Femur (tissue), 1 donor: Measurements from ENCODE around the gene CENPP.

ENCODE experiments used
- DNase-seq: peaks from one replicate; pipeline ENCODE4 v3.0.0-alpha.2; 2017

CENPP gene

DNA sequence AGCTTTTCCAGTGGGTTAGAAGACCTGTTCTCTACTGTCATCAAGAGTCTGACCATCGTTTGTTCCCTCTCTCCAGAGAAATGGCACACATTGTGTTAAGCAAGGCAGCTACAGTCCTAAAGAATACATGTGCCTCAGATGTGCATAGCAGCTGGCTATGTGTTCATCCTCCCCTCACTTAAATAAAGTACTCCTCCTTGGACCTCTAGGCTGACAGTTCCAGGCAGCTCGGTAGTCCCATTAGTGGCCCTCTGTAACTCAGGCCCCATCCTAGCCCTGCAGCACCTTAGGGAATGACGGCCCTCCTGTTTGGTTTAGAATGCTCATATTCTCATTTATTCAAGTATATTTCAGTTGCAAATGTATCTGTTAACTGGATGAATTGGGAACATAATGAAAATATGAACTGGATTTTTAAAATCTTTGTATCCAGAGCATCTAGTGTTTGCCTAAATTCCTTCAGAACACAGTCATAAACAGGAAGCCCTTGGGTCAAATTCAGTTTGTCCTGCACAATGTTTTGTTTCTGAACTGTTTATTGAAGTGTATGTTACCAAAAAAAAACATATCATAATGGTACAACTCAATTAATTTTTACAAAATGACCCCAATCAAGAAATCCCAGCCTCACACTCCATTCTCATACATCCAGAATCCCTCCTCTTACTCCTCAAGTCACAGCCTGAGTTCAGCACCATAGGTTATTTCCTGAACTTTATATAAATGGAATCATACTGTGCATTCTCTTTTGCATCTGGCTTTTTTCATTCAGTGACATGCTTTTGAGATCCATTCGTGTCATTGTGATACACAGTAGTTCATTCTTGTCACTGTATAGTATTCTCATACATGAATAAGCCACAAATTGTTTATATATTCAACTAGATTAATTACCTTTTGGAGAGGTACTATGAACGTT lies 158.1 kb downstream of the CENPP start:
- DNase-seq = no peak

DNA sequence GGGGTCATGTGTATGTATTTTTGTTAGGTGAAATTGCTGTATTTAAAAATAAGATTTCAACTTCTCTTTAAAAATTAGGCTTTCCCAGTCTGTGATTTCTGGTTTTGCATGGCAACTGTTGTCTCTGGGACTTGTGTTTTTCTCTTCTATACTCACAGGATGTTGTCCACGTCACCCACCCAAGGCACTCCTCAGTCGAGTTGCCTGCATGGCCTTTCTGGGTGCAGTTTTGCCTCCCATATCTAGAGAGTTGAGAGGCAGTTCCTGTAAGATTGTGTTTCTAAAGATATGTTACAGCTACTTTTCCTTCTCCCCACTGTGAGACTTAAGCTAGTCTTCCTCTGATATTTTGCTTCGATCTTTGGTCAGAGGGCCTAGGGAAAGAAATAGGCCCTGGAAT lies 158.8 kb downstream of the CENPP start:
- no peak for DNase-seq

DNA sequence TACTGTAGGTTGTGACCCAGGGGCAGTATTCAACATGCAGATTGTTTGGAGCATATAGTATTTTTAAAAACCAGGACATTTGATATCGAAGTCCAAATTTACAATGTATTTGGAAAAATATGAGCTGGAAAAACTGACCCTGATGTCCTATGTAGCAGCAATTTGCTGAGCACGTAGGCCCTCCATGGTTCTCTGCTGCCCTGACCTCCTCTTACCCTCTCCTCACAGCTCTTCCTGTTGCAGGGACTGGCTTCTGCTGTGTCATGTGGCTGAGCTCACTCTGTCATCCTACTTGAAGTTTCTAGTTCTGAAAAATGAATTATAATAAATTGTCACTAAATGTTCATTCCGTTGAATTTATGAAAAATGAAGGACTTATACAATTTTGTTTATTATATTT lies 160.6 kb downstream of the CENPP start:
- no peak for DNase-seq

GRCh38 chr9:92488681-92489550 lies 163.2 kb downstream of the CENPP start:
- peak; percentile 63 for DNase-seq

GRCh38 chr9:92492781-92493401 lies 167.1 kb downstream of the CENPP start:
- DNase-seq = no peak

DNA sequence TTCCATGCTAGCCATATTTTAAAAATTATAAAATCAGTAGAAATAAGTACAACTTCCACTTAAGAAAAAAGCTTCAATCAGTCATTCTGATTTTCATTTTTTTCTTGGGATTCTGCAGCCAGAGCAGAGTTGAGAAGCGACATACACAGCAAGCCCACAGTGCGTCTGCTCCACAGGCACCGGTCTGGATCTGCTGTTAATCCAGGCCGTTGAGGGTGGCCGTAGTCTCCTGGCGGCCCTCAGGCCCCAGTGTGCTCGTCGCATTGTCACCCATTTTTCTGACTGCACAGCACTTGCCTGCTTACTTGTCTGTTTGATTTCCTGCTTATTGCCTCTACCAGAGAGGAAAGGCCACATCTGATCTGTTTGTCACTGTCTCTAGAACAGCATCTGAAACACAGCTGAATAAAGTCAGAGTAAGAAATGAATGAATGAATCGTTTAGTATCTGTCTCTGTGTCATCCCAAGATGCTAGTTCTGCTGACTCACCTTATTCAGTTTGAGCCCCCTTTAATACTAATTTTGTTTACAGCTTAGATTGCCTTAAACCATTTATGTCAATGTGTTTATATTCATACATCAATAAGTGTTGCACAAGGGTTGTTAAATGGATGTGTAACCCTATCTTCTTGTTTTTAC lies 168.1 kb downstream of the CENPP start:
- no peak for DNase-seq

- DNase-seq = no peak
These were observed 169.1 kb downstream of the CENPP start for GRCh38 chr9:92494856-92495255.

GRCh38 chr9:92496396-92497176 lies 170.8 kb downstream of the CENPP start:
- no peak for DNase-seq

- DNase-seq = no peak
These were observed 173.9 kb downstream of the CENPP start for GRCh38 chr9:92499701-92500100.

- DNase-seq = no peak
These were observed 175.0 kb downstream of the CENPP start for GRCh38 chr9:92500725-92501124.

DNA sequence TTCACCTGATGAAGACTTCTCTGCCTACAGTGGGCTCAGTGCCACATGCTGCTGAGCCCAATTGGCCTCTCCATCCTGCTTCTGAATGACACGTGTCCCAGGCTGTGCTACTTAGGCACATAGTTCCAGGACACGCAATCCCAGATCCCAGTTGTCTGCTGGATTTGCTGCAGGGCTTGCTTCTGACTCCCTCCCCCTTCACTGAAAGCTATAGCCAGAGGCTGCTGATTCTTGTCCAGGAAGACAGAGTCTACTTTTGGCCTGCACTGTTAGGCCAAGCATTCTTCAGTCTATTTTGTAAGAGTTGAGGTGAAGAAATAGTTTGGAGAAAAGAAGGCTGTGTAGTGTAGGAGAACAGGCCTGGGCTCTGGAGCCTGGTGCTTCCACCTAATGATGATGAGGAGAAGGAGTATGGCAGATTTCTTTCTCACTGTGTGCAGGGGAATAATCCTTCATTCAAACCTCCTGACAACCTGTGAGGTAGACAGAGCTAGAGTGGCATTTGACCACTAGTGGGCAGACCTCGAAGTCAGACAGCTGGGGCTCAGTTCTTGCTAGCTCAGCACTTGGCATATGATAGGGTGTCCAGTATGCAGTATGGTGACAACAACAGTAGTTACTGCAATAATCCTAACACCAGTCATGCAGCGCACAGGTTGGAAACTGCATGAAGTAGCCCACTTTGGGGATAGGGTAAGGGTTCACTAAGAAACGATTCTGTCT lies 176.1 kb downstream of the CENPP start:
- DNase-seq = peak; percentile 65

DNA sequence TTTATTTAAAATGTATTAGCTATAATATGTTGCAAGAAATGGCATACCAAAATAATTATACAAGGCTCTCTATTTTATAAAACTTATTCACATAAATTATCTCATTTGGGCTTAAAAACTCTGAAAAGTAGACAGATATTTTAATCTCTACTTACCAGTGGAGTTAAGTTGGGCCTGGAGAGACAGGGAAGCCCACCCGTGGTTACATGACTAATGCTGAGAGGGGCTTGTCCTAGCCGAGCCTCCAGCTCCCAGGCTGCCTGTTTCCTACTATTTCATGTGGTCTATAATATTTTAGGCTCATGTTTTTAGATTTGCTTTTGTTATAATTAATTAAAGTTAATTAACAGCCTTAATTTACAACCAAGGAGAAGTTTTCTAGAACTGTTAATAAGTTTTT lies 177.4 kb downstream of the CENPP start:
- no peak for DNase-seq

- DNase-seq = no peak
These were observed 179.1 kb downstream of the CENPP start for GRCh38 chr9:92504881-92505280.

- peak; percentile 79 for DNase-seq
These were observed 180.6 kb downstream of the CENPP start for GRCh38 chr9:92506184-92506857.

- DNase-seq = no peak
These were observed 181.3 kb downstream of the CENPP start for GRCh38 chr9:92507005-92507404.

- DNase-seq = no peak
These were observed 181.7 kb downstream of the CENPP start for GRCh38 chr9:92507496-92507895.

- DNase-seq = no peak
These were observed 182.5 kb downstream of the CENPP start for GRCh38 chr9:92508018-92508820.

DNA sequence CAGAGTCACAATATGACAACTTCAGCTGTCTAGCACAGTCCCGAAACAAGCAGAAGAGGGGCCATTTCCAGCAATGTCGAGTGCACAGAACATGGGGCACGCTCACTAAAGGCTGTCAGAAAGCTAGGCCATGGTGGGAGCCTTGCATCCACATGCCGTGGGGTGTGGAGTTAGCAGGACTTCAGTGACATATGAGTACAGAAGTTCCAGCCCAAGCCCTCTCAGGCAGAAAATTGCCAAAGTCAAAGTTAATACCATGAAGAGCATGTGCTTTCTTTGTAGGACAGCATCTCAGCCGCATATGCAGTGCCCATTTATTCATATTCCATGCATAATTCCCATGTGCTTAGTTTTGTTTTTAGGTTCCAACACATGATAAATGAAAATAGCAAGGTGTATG lies 183.3 kb downstream of the CENPP start:
- DNase-seq = no peak

DNA sequence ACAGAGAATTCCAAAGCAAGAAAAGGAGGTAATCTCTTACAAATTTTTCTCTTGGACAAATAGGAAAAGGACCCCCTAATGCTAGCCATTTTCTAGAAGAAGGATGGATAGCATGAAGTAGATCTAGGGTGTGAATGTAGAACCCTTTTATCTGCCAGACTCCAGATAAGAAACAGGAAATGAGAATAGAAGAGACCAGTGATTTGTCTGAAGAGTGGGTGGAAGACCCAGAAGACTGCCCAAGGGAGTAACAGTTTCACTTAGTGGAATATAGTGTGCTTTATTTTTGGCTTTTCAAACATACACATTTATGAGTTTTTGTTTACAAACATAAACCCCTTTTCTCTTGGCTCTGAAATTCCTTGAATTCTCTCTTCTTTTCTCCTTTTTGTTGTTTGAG lies 185.0 kb downstream of the CENPP start:
- no peak for DNase-seq

- no peak for DNase-seq
These were observed 186.9 kb downstream of the CENPP start for GRCh38 chr9:92512622-92513021.
